ENCODE data around the gene FAM193B. TPM values are rescaled to one million over a fixed set of nuclear protein-coding genes. Genes with fewer than 3 reads are reported as not detected.
A peak's percentile ranks its signal among the peaks of the same experiment; 100 is the strongest.

FAM193B gene
- total and polyA plus RNA-seq, 7 donors: 9.0 to 87.4 (median 41.8) TPM

DNA sequence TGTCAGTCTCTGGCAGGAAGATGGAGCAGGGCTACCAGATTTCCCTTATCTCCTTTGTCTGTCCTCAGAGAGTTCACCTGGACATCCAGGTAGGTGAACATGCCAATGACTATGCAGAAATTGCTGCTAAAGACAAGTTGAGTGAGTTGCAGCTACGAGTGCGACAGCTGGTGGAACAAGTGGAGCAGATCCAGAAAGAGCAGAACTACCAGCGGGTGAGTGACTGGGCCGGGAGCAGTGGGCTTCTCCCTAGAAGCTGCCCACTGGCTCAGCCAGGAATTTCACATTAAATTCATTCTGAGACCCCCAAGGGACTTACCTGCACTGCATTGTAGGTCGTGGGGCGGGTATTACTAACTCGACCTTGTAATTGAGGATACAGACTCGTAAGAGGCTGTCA is 39.7 kb upstream of the FAM193B start:
- WGBS, 2 donors: 92 to 94% methylated on average over 8 of the region's 8 CpGs
- TF ChIP-seq, protein P1, sequence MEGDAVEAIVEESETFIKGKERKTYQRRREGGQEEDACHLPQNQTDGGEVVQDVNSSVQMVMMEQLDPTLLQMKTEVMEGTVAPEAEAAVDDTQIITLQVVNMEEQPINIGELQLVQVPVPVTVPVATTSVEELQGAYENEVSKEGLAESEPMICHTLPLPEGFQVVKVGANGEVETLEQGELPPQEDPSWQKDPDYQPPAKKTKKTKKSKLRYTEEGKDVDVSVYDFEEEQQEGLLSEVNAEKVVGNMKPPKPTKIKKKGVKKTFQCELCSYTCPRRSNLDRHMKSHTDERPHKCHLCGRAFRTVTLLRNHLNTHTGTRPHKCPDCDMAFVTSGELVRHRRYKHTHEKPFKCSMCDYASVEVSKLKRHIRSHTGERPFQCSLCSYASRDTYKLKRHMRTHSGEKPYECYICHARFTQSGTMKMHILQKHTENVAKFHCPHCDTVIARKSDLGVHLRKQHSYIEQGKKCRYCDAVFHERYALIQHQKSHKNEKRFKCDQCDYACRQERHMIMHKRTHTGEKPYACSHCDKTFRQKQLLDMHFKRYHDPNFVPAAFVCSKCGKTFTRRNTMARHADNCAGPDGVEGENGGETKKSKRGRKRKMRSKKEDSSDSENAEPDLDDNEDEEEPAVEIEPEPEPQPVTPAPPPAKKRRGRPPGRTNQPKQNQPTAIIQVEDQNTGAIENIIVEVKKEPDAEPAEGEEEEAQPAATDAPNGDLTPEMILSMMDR (IDR thresholded peaks at IDR 0.05): no peak
- TF ChIP-seq EP300 (IDR thresholded peaks at IDR 0.05) (no peak), POLR2A (IDR thresholded peaks at IDR 0.05) (no peak), POLR2AphosphoS5 (IDR thresholded peaks at IDR 0.05) (no peak)
- intact Hi-C loops (cut with DNase I): no loop called here
- peaks cover 0 to 18% (median 0%) of the 10 kb centered on the region in 3 donors for H3K27me3 ChIP-seq
- peaks cover 11 to 36% (median 27%) of the 10 kb centered on the region in 4 donors for H3K36me3 ChIP-seq
- no peaks in the 10 kb centered on the region for H3K9me3 ChIP-seq
- DNase-seq: peak; percentile 4
- peaks cover 0 to 22% (median 18%) of the 10 kb centered on the region in 4 donors for H3K4me1 ChIP-seq
- H3K27ac ChIP-seq: no peak overlapping the region
- H3K4me3 ChIP-seq: no peak overlapping the region

DNA sequence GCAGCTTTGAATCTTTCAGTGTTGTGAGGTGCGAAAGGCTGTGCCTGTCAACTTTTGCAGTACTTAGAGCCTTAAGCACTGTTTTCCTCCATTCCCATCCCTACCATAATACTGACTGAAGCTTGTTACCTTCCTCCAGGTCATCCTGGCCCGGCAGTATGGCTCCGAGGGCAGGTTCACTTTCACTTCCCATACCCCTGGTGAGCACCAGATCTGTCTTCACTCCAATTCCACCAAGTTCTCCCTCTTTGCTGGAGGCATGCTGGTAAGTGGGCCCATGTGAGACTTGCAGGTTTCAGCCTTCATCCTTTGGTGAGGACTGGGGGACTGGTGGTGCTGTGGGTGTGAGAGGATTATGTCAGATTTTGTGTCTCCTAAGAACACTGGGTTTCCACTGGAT is 39.1 kb upstream of the FAM193B start:
- peak; percentile 5 for DNase-seq
- intact Hi-C loops (cut with DNase I): loop anchor here (2.0 kb wide), 1 partner anchor 41 kb away; no protein-coding TSS in a partner anchor
- no peak overlapping the region for H3K4me3 ChIP-seq

DNA sequence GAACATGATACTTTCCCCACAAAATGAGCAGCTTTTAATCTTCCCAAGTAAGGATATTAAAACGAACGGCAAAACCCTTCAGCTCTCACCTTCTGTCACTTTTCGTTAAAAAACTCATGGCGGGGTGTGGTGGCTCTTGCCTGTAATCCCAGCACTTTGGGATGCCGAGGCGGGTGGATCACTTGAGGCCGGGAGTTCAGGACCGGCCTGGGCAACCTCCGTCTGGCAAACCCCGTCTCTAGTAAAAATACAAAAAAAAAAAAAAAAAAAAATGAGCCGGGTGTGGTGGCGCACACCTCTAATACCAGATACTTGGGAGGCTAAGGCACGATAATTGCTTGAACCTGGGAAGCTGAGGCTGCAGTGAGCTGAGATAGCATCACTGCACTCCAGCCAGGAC is 38.5 kb upstream of the FAM193B start:
- 67 to 85% methylated on average over 13 of the region's 13 CpGs for WGBS, 2 donors
- Histone ChIP-seq H3K4me3 (peak overlapping the region; percentile 64 to 97 (median 91)), H3K9me3 (no peaks in the 10 kb centered on the region), H3K27me3 (peaks cover 0 to 27% (median 0%) of the 10 kb centered on the region in 3 donors), H3K36me3 (peaks cover 11 to 36% (median 27%) of the 10 kb centered on the region in 4 donors), H3K27ac (peak overlapping the region in 2 of 4 donors; percentile 79 to 82), H3K4me1 (peaks cover 0 to 20% (median 17%) of the 10 kb centered on the region in 4 donors)
- intact Hi-C loops (cut with DNase I): loop anchor here (2.0 kb wide), 1 partner anchor 40 kb away; no protein-coding TSS in a partner anchor
- DNase-seq: peak; percentile 43
- TF ChIP-seq EP300 (IDR thresholded peaks at IDR 0.05): no peak
- TF ChIP-seq POLR2AphosphoS5 (IDR thresholded peaks at IDR 0.05): no peak
- no peak for TF ChIP-seq POLR2A (IDR thresholded peaks at IDR 0.05)
- TF ChIP-seq, protein P1 (IDR thresholded peaks at IDR 0.05): no peak

More for the DNA sequence above, 39.1 kb upstream of the FAM193B start:
- Histone ChIP-seq H3K4me1 (peaks cover 0 to 20% (median 17%) of the 10 kb centered on the region in 4 donors), H3K27me3 (peaks cover 0 to 23% (median 0%) of the 10 kb centered on the region in 3 donors), H3K27ac (no peak overlapping the region), H3K9me3 (no peaks in the 10 kb centered on the region), H3K36me3 (peaks cover 11 to 36% (median 27%) of the 10 kb centered on the region in 4 donors)
- 82 to 88% methylated on average over 3 of the region's 3 CpGs for WGBS, 2 donors
- TF ChIP-seq EP300 (IDR thresholded peaks at IDR 0.05) (no peak), POLR2A (IDR thresholded peaks at IDR 0.05) (no peak), POLR2AphosphoS5 (IDR thresholded peaks at IDR 0.05) (no peak)
- TF ChIP-seq, protein P1 (IDR thresholded peaks at IDR 0.05): no peak

DNA sequence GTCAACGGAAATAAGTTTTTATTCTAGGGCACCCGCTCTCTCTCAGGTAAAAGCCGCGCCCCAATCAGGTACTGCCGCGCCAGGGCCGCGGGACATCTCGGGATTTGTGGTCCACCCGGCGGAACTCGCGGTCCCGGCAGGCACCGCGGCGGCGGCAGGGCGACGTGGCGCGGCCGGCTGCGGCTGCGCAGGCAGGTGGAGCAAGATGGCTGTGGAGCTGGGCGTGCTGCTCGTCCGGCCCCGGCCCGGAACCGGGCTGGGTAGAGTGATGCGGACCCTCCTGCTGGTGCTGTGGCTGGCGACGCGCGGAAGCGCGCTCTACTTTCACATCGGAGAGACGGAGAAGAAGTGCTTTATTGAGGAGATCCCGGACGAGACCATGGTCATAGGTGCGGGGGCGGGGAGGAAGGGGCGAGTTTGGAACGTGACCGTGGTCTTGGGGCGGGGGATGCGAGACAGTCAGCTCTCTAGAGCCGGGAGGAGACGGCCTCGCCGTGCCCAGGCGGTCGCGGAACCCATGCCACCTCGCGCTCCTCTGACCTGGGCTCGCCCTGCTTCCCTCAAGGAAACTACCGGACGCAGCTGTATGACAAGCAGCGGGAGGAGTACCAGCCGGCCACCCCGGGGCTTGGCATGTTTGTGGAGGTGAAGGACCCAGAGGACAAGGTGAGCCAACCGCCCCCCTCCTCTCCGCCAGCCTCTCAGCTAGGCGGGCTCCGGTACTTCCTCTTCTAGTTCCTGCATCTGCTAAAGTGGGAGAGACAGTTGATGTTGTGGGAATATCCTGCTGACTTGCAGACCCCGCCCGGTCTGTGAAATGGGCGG is 37.9 kb upstream of the FAM193B start, which contains the start of gene TMED9:
TSS of gene TMED9 (plus strand) at position 194 of the 825 bp plus-strand sequence. CDS start at position 206, 12 bp downstream.
- peaks cover 0 to 27% (median 0%) of the 10 kb centered on the region in 3 donors for H3K27me3 ChIP-seq
- H3K27ac ChIP-seq: peak within 1 kb of the TSS; percentile 72 to 82 (median 78)
- H3K36me3 ChIP-seq: peaks cover 11 to 36% (median 27%) of the 10 kb centered on the region in 4 donors

More for the DNA sequence above, 37.9 kb upstream of the FAM193B start, which contains the start of gene TMED9:
- TF ChIP-seq POLR2A (IDR thresholded peaks at IDR 0.05) (peak; percentile 67 to 70), POLR2AphosphoS5 (IDR thresholded peaks at IDR 0.05) (peak; percentile 73 to 93 (median 84)), EP300 (IDR thresholded peaks at IDR 0.05) (no peak)
- TF ChIP-seq, protein P1 (IDR thresholded peaks at IDR 0.05): no peak
- Histone ChIP-seq H3K4me1 (peaks cover 0 to 20% (median 17%) of the 10 kb centered on the region in 4 donors), H3K4me3 (peak within 1 kb of the TSS; percentile 64 to 97 (median 91)), H3K9me3 (no peaks in the 10 kb centered on the region)
- DNase-seq: peak; percentile 88
- intact Hi-C loops (cut with DNase I): loop anchor here (2.0 kb wide), 1 partner anchor 39 kb away; no protein-coding TSS in a partner anchor
- WGBS, 2 donors: 0% methylated on average over 71 of the region's 71 CpGs

All from sigmoid colon (tissue), 7 donors.